ENCODE data around the gene ZNF576. TPM values are rescaled to one million over a fixed set of nuclear protein-coding genes. Genes with fewer than 3 reads are reported as not detected.

ZNF576 gene
- total and polyA plus RNA-seq, 9 of the 15 experiments (the other 6 are each of a cell fraction or from before 2014, with no cell fraction given): 6.8 to 18.2 (median 12.2) TPM

DNA sequence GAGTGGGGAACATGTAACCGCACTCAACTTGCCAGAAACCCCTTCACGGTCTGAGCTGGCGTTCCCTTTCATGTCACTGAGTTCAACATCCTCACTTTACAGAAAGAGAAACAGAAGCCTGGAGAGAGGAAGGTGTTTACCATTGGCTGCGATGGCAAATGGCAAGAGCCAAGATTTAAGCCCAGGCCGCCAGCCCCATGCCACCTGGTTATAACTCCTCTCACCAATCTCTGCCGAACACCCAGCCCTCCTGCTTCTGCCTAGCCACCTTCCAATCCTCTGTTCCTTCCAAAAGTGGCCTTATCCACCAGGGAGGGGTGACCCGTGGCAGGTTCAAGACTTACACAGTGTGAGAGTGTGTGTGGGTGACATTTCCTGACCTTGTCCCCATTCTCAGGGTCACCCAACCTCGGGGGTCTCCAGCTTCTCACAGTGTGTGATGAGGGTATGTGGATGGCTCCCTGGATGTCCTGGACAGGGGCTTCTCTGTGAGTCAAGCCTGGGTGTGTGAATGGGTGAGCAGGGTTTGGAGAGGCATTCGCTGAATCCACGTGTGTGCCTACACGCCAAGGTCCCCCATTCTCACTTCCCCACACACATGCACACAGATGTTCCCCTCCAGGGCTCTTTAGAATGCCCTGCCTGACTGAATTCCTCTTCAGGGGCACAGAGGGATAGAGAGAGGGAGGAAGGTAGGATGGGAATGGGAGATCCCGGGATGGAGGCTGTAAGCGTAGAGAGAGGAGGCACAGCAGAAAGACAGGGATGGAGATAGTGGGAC lies 42.0 kb downstream of the ZNF576 start:
- FAIRE-seq (no peak), ATAC-seq (no peak), DNase-seq (ENCODE audit: extremely low read depth in 1 of 4, low spot score in 3 of 4) (no peak)
- Histone ChIP-seq H3K4me1 (replicated peaks in 1 of 2; ENCODE audit: control insufficient read depth in 2 of 2, insufficient read depth in 2 of 2, low read length in 2 of 2) (peaks cover 18 to 34% of the 10 kb centered on the region in 2 experiments; a peak in 4 of 5 replicates), H2AFZ (ENCODE audit: low read depth, low read length) (no peak overlapping the region), H3K27ac (ENCODE audit: extremely low read depth, low read depth, low read length) (no peak overlapping the region), H4K20me1 (replicated peaks; ENCODE audit: control insufficient read depth, insufficient read depth, low read length) (no peaks in the 10 kb centered on the region), H3K9me3 (replicated peaks; ENCODE audit: control insufficient read depth, insufficient read depth, low read depth, low read length) (no peaks in the 10 kb centered on the region), H3K9ac (ENCODE audit: insufficient read depth in 1 of 2, low read depth in 2 of 2, low read length in 2 of 2) (peak overlapping the region in 1 of 2 experiments; percentile 59; a peak in 1 of 4 replicates), H3K4me2 (ENCODE audit: insufficient read depth, low read length) (peak overlapping the region; percentile 66), H3K27me3 (ENCODE audit: control insufficient read depth in 2 of 2, insufficient read depth in 2 of 2, low read length in 2 of 2) (peaks cover 9% of the 10 kb centered on the region in 2 experiments), H3K36me3 (ENCODE audit: control insufficient read depth, insufficient read depth, low read length) (no peaks in the 10 kb centered on the region), H3K4me3 (no peak overlapping the region), H3K9me1 (ENCODE audit: control insufficient read depth, insufficient read depth, low read length) (no peaks in the 10 kb centered on the region), H3K79me2 (ENCODE audit: control insufficient read depth, insufficient read depth, low read length) (no peaks in the 10 kb centered on the region)
- intact Hi-C loops (cut with micrococcal nuclease): no loop called here
- BruUV-seq (replicated peaks): TSS peak; percentile 72
- WGBS (ENCODE audit: insufficient coverage, low coverage, missing lambda C conversion rate): 42% methylated on average over 9 of the region's 13 CpGs
- in situ Hi-C loops (cut with MboI): no loop called here
- ChIA-PET POLR2A (no interaction called here), CTCF (ENCODE audit: low intra/inter-chr PET ratio) (no interaction called here)
- TF ChIP-seq ZC3H4 (CRISPR knock-in tag; IDR thresholded peaks at IDR 0.05; ENCODE audit: borderline replicate concordance) (no peak), HDAC1 (IDR thresholded peaks at IDR 0.05) (0 out of 4 replicates have a peak, but pooled peaks of 1 of the 2 experiments have one; percentile 27)

DNA sequence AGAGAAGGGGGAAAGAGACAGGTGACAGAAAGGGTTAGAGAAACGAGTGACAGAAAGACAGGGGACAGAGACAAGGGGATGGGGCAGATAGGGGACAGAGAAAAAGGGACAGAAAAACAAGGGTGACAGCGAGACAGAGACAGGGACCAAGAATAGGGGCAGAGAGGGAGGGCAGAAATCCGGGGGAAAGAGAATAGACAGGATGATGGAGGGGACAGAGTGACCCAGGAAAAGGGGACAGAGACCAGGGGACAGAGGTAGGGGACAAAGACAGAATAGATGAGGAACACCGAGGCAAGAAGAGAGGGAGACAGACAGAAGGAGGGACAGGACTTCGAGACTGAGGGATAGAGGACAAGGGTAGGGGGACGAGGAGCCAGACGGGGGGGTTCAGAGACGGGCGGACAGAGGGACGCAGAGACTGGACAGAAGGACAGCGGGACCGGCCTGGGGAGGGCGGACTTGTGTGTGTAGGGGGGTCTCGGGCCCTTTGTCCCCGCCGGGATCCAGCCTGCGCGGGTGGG lies 42.7 kb downstream of the ZNF576 start:
- no TSS peak for BruUV-seq (replicated peaks)
- DNase-seq (ENCODE audit: extremely low read depth in 1 of 4, low spot score in 3 of 4) (no peak), ATAC-seq (no peak), FAIRE-seq (no peak)
- in situ Hi-C loops (cut with MboI) (no loop called here), intact Hi-C loops (cut with micrococcal nuclease) (no loop called here)
- H4K20me1 ChIP-seq (replicated peaks; ENCODE audit: control insufficient read depth, insufficient read depth, low read length): no peaks in the 10 kb centered on the region
- CTCF ChIA-PET (ENCODE audit: low intra/inter-chr PET ratio): no interaction called here
- H3K79me2 ChIP-seq (ENCODE audit: control insufficient read depth, insufficient read depth, low read length): no peaks in the 10 kb centered on the region
- no peaks in the 10 kb centered on the region for H3K9me3 ChIP-seq (replicated peaks; ENCODE audit: control insufficient read depth, insufficient read depth, low read depth, low read length)
- WGBS (ENCODE audit: insufficient coverage, low coverage, missing lambda C conversion rate): 7% methylated on average over 12 of the region's 18 CpGs
- H2AFZ ChIP-seq (ENCODE audit: low read depth, low read length): peak overlapping the region; percentile 55
- H3K36me3 ChIP-seq (ENCODE audit: control insufficient read depth, insufficient read depth, low read length): no peaks in the 10 kb centered on the region
- POLR2A ChIA-PET: no interaction called here
- peak overlapping the region in 1 of 2 experiments; percentile 90; a peak in 2 of 4 replicates for H3K9ac ChIP-seq (ENCODE audit: insufficient read depth in 1 of 2, low read depth in 2 of 2, low read length in 2 of 2)
- peak overlapping the region; percentile 66 for H3K4me2 ChIP-seq (ENCODE audit: insufficient read depth, low read length)
- no peak overlapping the region for H3K27ac ChIP-seq (ENCODE audit: extremely low read depth, low read depth, low read length)
- peak overlapping the region; percentile 44 for H3K4me3 ChIP-seq
- H3K27me3 ChIP-seq (ENCODE audit: control insufficient read depth in 2 of 2, insufficient read depth in 2 of 2, low read length in 2 of 2): peaks cover 9% of the 10 kb centered on the region in 2 experiments
- peaks cover 18 to 34% of the 10 kb centered on the region in 2 experiments; a peak in 4 of 5 replicates for H3K4me1 ChIP-seq (replicated peaks in 1 of 2; ENCODE audit: control insufficient read depth in 2 of 2, insufficient read depth in 2 of 2, low read length in 2 of 2)
- H3K9me1 ChIP-seq (ENCODE audit: control insufficient read depth, insufficient read depth, low read length): no peaks in the 10 kb centered on the region
- TF ChIP-seq ZNF740 (CRISPR knock-in tag; IDR thresholded peaks at IDR 0.05) (no peak), ZNF740 (tag; IDR thresholded peaks at IDR 0.05) (no peak), ZNF184 (CRISPR knock-in tag; IDR thresholded peaks at IDR 0.05) (no peak), MLLT1 (IDR thresholded peaks at IDR 0.05) (peak; percentile 31 to 64; a peak in 3 of 4 replicates), IRF2 (CRISPR knock-in tag; IDR thresholded peaks at IDR 0.05) (no peak), PHF8 (IDR thresholded peaks at IDR 0.05; ENCODE audit: borderline replicate concordance, low read length) (no peak)
- TF ChIP-seq, protein P1, sequence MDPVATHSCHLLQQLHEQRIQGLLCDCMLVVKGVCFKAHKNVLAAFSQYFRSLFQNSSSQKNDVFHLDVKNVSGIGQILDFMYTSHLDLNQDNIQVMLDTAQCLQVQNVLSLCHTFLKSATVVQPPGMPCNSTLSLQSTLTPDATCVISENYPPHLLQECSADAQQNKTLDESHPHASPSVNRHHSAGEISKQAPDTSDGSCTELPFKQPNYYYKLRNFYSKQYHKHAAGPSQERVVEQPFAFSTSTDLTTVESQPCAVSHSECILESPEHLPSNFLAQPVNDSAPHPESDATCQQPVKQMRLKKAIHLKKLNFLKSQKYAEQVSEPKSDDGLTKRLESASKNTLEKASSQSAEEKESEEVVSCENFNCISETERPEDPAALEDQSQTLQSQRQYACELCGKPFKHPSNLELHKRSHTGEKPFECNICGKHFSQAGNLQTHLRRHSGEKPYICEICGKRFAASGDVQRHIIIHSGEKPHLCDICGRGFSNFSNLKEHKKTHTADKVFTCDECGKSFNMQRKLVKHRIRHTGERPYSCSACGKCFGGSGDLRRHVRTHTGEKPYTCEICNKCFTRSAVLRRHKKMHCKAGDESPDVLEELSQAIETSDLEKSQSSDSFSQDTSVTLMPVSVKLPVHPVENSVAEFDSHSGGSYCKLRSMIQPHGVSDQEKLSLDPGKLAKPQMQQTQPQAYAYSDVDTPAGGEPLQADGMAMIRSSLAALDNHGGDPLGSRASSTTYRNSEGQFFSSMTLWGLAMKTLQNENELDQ (CRISPR knock-in tag; IDR thresholded peaks at IDR 0.05; ENCODE audit: borderline replicate concordance): no peak
